Right cardiac atrium (tissue), 5 donors: Measurements from ENCODE around the gene ANO10. TPM values are rescaled to one million over a fixed set of nuclear protein-coding genes. Genes with fewer than 3 reads are reported as not detected.
"Not testable (repeated sequence)": the region's sequence is repeated elsewhere in the genome, so short reads cannot be mapped to it uniquely, and the experiment has no call there.

ENCODE experiments used
- ATAC-seq, 2 donors: fragments of 200-7000 bp; cut with Tn5 transposase; one replicate each; pipeline versions ENCODE4 v1.8.0 to v1.9.1; 2020; ENCODE audit warnings: moderate library complexity in 2 of 2, mild to moderate bottlenecking in 1 of 2
- DNase-seq, 3 donors: peaks; one replicate each; pipeline ENCODE4 v3.0.0-alpha.2; 2020
- H3K27ac ChIP-seq: one replicate; pipeline ENCODE4 v1.5.1; 2013; ENCODE audit warnings: mild to moderate bottlenecking, low read length, control low read depth, moderate library complexity
- H3K27me3 ChIP-seq: one replicate; pipeline ENCODE4 v1.6.1; 2013; ENCODE audit not compliant: control insufficient read depth, insufficient read depth
- H3K4me1 ChIP-seq: one replicate; pipeline ENCODE4 v1.6.1; 2013; ENCODE audit warnings: low read length; ENCODE audit not compliant: control insufficient read depth, insufficient read depth
- H3K4me3 ChIP-seq: one replicate; pipeline ENCODE4 v1.5.1; 2013; ENCODE audit warnings: low read length, control low read depth
- H3K9me3 ChIP-seq: one replicate; pipeline ENCODE4 v1.6.1; 2013; ENCODE audit warnings: low read length; ENCODE audit not compliant: control insufficient read depth
- WGBS: extraction: QIAGEN DNeasy Blood & Tissue Kit; methylation state at CpG from one replicate; pipeline ENCODE4 v1.1.7; 2013; 5-methylcytosine and 5-hydroxymethylcytosine counted together
- intact Hi-C, 4 donors: fragments of 100-400 bp; cut with DNase I; formaldehyde crosslinking; loops; one replicate each; pipeline versions ENCODE4 v1.11.0 to v1.14.0; 2022 to 2023
- polyA plus RNA-seq: library from polyadenylated mRNA; stranded (reverse); fragments of 200-250 nt; gene quantifications from one replicate; pipeline ENCODE4 v1.2.3, GENCODE V29; 2013
- total RNA-seq, 4 donors: library from RNA; stranded (reverse); fragmentation: NEBNext Ultra II Directional; extraction: Animal tissue kit (Norgen Biotek cat#: 25700); gene quantifications; one replicate each; pipeline ENCODE4 v1.2.1, GENCODE V29; 2021
- donor health status: healthy with polysubstance abuse.
- donor health status: DM: no; HTN: yes; CAD: no.
- donor health status: DM: no; HTN: no; CAD: no.
- donor health status: DM: no; HTN: yes; CAD: no; lungs with severe emphysema.
- donor health status: DM: yes; HTN: yes; CAD: no.

The ANO10 gene
- total and polyA plus RNA-seq, 5 donors: 9.3 to 16.5 (median 15.8) TPM

DNA sequence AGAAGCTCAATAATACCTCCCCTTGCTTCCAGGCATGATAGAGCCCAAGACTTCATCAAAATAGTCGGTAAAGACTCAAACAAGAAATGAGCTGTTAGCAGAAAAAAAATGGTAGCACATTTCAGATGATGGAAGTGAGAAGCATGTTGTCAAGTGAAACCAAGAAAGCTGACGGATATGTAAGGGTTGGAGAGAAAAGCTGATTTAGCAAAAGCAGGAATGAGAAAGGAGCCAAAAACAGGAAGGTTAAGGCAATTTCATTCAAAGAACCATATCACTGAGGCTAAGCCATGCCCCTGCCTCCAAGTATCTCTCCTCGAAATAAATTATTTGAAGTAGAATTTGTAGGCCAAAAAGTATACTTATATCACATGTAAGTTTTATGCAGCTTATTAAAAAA lies 88.8 kb downstream of the ANO10 start:
- no peak for DNase-seq
- Histone ChIP-seq H3K4me3 (no peak overlapping the region), H3K27me3 (no peaks in the 10 kb centered on the region), H3K27ac (no peak overlapping the region), H3K4me1 (no peaks in the 10 kb centered on the region), H3K9me3 (no peaks in the 10 kb centered on the region)
- intact Hi-C loops: no loop called here
- no peak for ATAC-seq
- 96% methylated on average over 3 of the region's 3 CpGs for WGBS

DNA sequence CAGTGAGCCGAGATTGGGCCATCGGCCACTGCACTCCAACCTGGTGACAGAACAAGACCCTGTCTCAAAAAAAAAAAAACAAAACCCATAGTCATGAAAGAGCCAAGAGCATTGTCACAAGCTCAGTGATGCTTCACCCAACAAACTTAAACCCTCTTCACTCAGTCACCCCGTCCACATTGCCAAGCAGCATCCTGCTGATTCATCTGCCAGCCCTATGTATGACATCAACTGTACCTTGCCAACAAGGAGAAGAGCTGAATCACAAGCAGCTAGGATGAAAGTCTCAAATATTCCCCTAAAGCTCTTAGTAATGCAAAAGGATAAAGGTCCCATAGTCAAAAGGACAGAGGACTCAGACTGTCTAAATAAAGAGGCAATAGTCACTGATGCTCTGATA lies 90.0 kb downstream of the ANO10 start:
- Histone ChIP-seq H3K4me3 (no peak overlapping the region), H3K9me3 (no peaks in the 10 kb centered on the region), H3K27me3 (no peaks in the 10 kb centered on the region), H3K4me1 (no peaks in the 10 kb centered on the region), H3K27ac (no peak overlapping the region)
- WGBS: 96% methylated on average over 3 of the region's 3 CpGs
- no peak for DNase-seq
- intact Hi-C loops: no loop called here
- no peak for ATAC-seq

DNA sequence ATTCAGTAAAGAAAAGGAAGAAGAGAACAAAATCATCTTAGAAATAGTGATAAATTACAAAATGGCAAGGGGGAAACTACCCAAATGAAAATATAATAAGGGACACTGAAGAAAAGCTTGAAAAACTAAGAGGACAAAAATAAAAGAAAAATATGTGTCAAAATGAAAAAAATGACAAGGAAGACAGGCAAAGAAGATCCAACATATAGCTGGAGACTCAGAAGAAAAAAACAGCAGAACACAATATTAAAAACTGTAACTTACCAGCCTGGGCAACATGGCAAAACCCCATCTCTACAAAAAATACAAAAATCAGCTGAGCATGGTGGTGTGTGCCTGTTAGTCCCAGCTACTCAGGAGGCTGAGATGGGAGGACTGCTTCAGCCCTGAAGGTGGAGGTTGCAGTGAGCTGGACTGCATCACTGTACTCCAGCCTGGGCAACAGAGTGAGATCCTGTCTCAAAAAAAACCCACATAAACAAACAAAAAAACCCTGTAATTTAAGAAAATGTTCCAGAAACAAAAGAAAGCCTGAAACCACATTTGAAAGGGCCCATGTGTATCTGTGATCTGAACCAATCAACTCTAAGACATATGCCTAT lies 93.2 kb downstream of the ANO10 start:
- H3K4me1 ChIP-seq: no peaks in the 10 kb centered on the region
- ATAC-seq (no peak), DNase-seq (no peak)
- H3K9me3 ChIP-seq: no peaks in the 10 kb centered on the region
- H3K27me3 ChIP-seq: no peaks in the 10 kb centered on the region
- intact Hi-C loops: no loop called here
- no peak overlapping the region for H3K27ac ChIP-seq
- no peak overlapping the region for H3K4me3 ChIP-seq

DNA sequence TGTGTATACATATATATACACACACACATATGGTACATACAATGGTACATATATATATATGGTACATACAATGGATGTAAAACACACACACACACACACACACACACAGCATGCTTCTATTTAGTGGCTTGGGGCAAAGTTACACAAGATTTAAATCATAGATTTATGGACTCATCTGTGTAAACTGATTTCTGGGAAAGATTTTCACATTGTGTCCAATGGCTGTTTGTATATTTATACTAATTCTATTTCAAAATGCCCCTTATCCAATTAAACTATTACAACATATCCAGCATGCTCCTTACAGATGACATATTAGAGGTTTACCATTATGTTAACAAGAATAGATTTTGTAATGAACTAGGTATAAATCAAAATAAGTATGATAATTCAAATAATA lies 94.9 kb downstream of the ANO10 start:
- Histone ChIP-seq H3K27ac (no peak overlapping the region), H3K27me3 (no peaks in the 10 kb centered on the region), H3K4me3 (no peak overlapping the region), H3K4me1 (no peaks in the 10 kb centered on the region), H3K9me3 (no peaks in the 10 kb centered on the region)
- no peak for ATAC-seq
- DNase-seq: no peak
- intact Hi-C loops: no loop called here

DNA sequence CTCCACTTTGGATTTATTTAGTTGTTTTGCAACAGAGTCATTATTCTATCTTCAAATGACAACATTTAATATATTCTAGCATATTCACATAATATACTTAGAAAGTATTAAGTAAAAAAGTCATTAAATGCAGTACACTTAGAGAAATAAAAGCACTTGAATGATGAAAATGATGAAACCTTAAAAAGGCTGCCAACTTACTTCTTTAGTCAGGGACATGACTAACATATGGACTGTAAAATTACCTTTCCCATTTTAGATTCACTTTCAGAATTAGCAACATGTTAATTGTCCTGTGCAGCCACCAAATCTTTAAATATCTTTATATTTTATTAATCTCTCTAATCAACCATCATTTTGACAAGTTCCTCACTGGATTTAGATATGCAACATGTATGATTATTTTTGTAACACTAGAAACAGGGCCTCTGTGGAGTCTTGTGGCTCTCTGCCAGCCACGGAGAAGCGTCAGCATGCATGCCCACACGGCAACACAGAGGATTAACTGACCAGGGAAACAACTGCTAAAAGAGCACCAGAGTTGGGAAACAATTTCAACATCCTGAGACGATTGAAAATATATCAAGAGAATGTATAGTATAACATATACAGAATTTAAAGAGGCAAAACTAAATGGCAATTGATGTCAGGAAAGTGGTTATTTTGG lies 95.7 kb downstream of the ANO10 start:
- no peak for ATAC-seq
- Histone ChIP-seq H3K27me3 (no peaks in the 10 kb centered on the region), H3K27ac (no peak overlapping the region), H3K9me3 (no peaks in the 10 kb centered on the region), H3K4me1 (no peaks in the 10 kb centered on the region), H3K4me3 (no peak overlapping the region)
- WGBS: 73% methylated on average over 4 of the region's 4 CpGs
- intact Hi-C loops: no loop called here
- peak in 1 of 3 donors; percentile 25 for DNase-seq

DNA sequence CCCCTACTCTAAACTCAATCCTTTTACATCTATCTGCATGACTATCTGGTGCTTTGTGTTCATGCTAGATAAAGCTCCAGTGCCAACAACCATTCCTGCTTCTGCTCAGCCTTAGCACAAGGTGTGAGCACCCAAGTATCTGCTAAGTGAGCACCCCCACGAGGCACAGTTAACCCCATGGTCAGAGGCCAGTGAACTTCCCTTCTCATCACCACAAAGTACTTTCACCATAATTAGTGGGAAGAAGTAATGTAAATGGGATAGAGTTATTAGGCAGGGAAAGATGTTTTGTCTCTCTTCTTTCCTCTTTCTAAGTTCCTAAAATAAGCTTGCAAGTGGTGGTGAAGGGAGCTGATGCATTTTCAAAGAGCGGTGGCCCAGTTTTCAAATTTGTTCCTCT lies 96.4 kb downstream of the ANO10 start:
- Histone ChIP-seq H3K4me1 (no peaks in the 10 kb centered on the region), H3K4me3 (no peak overlapping the region), H3K27me3 (no peaks in the 10 kb centered on the region), H3K9me3 (no peaks in the 10 kb centered on the region), H3K27ac (no peak overlapping the region)
- 84% methylated on average over 2 of the region's 2 CpGs for WGBS
- intact Hi-C loops: no loop called here
- DNase-seq (no peak), ATAC-seq (no peak)

DNA sequence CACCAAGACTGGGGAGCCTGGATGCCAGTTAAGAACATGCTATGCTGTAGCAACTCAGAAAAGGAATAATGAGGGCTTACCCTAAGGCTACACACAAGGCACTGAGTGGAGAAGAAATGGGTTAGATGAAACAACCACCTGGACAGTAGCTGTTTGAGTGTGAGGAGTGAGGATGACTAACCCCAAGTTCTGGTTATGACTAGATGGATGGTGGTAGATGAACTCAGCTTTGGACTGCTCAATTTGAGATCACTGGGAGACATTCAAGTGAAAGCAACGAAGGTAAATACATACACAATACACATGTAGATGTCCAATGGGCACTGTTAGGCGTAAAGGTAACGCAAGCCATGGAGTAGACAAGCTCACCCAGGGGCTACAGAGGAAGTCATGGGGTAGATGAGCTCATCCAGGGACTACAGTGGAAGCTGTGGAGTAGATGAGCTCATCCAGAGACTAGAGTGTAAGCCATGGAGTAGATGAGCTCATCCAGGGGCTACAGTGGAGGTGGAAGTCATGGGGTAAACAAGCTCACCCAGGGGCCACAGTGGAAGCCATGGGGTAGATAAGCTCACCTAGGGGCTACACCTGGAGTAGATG lies 98.3 kb downstream of the ANO10 start:
- H3K27ac ChIP-seq: no peak overlapping the region
- DNase-seq: no peak
- H3K27me3 ChIP-seq: no peaks in the 10 kb centered on the region
- 95% methylated on average over 3 of the region's 3 CpGs for WGBS
- no peak for ATAC-seq
- H3K9me3 ChIP-seq: no peaks in the 10 kb centered on the region
- H3K4me1 ChIP-seq: no peaks in the 10 kb centered on the region
- H3K4me3 ChIP-seq: no peak overlapping the region
- intact Hi-C loops: no loop called here

DNA sequence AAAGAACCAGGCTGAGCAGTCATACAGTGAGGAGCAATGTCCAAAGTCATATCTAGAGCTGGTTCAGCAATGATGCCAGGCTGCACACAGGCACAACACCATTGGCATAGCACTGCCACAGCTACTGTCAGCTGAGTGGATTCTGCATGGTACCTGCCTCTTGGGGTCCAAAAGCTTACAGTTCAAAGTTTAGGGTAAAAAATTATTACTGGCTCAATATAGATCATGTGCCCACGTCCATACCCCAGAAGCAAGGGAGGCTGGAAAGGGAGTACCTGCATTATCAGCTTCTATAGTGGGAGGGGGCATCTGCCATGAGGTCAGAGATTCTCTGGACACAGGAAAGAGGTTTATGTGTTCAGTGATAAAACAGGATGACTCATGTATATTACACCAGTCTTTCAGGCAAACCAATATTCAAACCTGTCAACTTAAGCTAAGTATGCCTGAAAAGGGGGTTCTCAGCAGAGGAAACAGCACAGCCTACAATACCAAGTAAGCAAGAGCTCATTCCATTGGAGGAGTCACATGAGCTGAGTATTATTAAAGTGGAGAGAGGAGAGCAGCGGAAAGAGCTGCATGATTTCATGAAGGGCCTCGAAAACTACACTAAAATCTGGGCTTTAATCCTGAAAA lies 99.0 kb downstream of the ANO10 start:
- no peaks in the 10 kb centered on the region for H3K27me3 ChIP-seq
- no peak overlapping the region for H3K27ac ChIP-seq
- DNase-seq: no peak
- 92% methylated on average over 3 of the region's 3 CpGs for WGBS
- no peak for ATAC-seq
- no peaks in the 10 kb centered on the region for H3K4me1 ChIP-seq
- no peaks in the 10 kb centered on the region for H3K9me3 ChIP-seq
- no peak overlapping the region for H3K4me3 ChIP-seq
- intact Hi-C loops: no loop called here

DNA sequence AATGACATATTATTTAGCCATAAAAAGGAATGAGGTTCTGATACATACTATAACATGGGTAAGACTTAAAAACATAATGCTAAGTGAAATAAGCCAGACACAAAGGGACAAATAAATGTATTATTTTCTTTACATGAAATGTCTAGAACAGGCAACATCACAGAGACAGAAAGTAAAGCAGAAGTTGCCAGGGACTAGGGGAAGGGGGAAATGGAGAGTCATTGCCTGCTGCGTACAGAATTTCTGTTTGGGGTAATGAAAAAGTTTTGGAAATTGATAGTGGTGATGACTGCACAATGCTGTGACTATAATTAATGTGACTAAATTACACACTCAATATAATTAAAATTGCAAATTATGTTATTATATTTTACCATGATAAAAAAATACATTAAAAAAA lies 99.9 kb downstream of the ANO10 start:
- intact Hi-C loops: no loop called here
- Histone ChIP-seq H3K4me3 (no peak overlapping the region), H3K9me3 (no peaks in the 10 kb centered on the region), H3K27ac (no peak overlapping the region), H3K27me3 (no peaks in the 10 kb centered on the region), H3K4me1 (no peaks in the 10 kb centered on the region)
- 87% methylated on average over 1 of the region's 1 CpG for WGBS
- ATAC-seq (no peak), DNase-seq (no peak)

DNA sequence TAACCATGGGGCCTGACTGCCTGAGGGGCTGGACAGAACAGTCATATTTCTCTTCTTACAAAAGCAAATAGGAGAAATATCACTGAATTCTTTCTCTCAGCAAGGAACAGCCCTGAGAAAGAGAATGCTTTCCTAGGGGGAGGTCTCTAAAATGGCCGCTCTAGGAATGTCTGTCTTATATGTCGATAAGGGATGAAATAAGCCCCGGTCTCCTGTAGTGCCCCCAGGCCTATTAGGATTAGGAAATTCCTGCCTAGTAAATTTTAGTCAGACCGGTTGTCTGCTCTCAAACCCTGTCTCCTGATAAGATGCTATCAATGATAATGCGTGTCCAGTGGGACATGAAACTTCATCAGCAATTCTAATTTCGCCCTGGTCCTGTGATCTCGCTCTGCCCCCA lies 103.3 kb downstream of the ANO10 start:
- H3K27me3 ChIP-seq, H3K27ac ChIP-seq, H3K4me3 ChIP-seq, H3K9me3 ChIP-seq, H3K4me1 ChIP-seq, intact Hi-C loops, ATAC-seq, DNase-seq: not testable (repeated sequence)
- WGBS: 94% methylated on average over 7 of the region's 7 CpGs

DNA sequence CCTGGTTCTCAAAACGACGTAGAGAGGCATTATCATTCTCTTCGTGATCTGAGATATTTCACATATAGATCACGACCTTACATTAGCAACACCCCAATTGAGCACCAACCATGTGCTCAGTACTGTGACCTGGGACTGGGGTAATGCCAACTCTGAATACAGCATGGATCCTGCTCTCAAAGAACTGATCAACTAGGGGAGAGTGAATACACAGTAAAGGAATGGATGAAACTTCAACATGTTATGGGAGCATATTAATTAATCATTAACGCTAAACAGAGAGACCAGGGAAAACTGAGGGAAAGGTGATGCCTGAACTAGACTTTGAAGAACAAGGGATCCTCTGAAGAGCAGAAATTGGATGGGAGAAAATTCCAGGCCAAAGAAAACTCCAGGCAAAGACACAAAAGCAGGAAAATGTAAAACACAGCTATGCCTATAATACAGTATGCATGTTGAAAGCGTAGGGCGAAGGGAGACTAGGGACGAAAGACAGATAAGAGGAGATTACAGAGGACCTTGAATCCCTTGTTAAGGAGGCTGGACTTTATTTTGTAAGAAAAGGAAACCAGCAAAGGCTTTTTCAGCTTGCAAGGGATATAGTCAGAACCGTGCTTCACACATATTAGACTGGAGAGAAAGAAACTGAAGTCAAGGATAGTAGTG lies 105.7 kb downstream of the ANO10 start:
- Histone ChIP-seq H3K27ac (no peak overlapping the region), H3K4me1 (no peaks in the 10 kb centered on the region), H3K27me3 (no peaks in the 10 kb centered on the region), H3K4me3 (no peak overlapping the region), H3K9me3 (no peaks in the 10 kb centered on the region)
- 84% methylated on average over 9 of the region's 9 CpGs for WGBS
- ATAC-seq (no peak), DNase-seq (no peak)
- intact Hi-C loops: no loop called here
